ENCODE results near the gene TAGLN. TPM values are rescaled to one million over a fixed set of nuclear protein-coding genes. Genes with fewer than 3 reads are reported as not detected.
"Not testable (repeated sequence)": the region's sequence is repeated elsewhere in the genome, so short reads cannot be mapped to it uniquely, and the experiment has no call there.

TAGLN gene
- polyA plus RNA-seq, 2 of the 4 experiments (the other 2 are of a cell fraction), result 43.2 to 287 TPM

- H3K9me3 ChIP-seq; POLR2A ChIA-PET; ATAC-seq; H3K27ac ChIP-seq; H3K4me1 ChIP-seq; FAIRE-seq; DNase-seq (ENCODE audit: low read depth in 1 of 2, low spot score in 1 of 2); CTCF ChIA-PET; H3K4me2 ChIP-seq; H3K4me3 ChIP-seq: not testable (repeated sequence)
- 97% methylated on average over 5 of the region's 5 CpGs for WGBS (ENCODE audit: missing lambda C conversion rate)
Observed at GRCh38 chr11:117207481-117207880, 8.3 kb downstream of the TAGLN start.

- POLR2A ChIA-PET, FAIRE-seq: not testable (repeated sequence)
Observed at GRCh38 chr11:117208710-117209109, 9.5 kb downstream of the TAGLN start.

GRCh38 chr11:117209351-117210125 is 10.4 kb downstream of the TAGLN start:
- ATAC-seq, result not testable (repeated sequence)

More at GRCh38 chr11:117208710-117209109, 9.5 kb downstream of the TAGLN start:
- H3K4me3 ChIP-seq; H3K27ac ChIP-seq; H3K9me3 ChIP-seq; DNase-seq (ENCODE audit: low read depth in 1 of 2, low spot score in 1 of 2); CTCF ChIA-PET; H3K4me1 ChIP-seq; ATAC-seq; H3K4me2 ChIP-seq: not testable (repeated sequence)
- whole genome bisulfite sequencing (ENCODE audit: missing lambda C conversion rate), result 86% methylated on average over 10 of the region's 13 CpGs

GRCh38 chr11:117210620-117211019 is 11.4 kb downstream of the TAGLN start:
- Histone ChIP-seq H3K4me2 (no peak overlapping the region), H3K9me3 (no peaks in the 10 kb centered on the region), H3K4me1 (peaks cover 3% of the 10 kb centered on the region; the same call in 1 of the 3 replicates), H3K4me3 (no peak overlapping the region), H3K27ac (no peak overlapping the region)
- TF ChIP-seq PBX3 (IDR thresholded peaks at IDR 0.05), result no peak
- TF ChIP-seq CTCF (IDR thresholded peaks at IDR 0.05), result no peak
- no peak for TF ChIP-seq ZNF302 (CRISPR knock-in tag; IDR thresholded peaks at IDR 0.05)
- TF ChIP-seq BHLHE40 (IDR thresholded peaks at IDR 0.05; ENCODE audit: low read depth, low read length), result no peak
- no peak for TF ChIP-seq BCL3 (IDR thresholded peaks at IDR 0.05)
- TF ChIP-seq HOXB5 (CRISPR knock-in tag; IDR thresholded peaks at IDR 0.05), result no peak
- no peak for TF ChIP-seq ZFP36 (IDR thresholded peaks at IDR 0.05; ENCODE audit: borderline replicate concordance, partially characterized antibody)
- TF ChIP-seq CBX2 (IDR thresholded peaks at IDR 0.05; ENCODE audit: borderline replicate concordance, low read depth), result no peak
- WGBS (ENCODE audit: missing lambda C conversion rate), result 98% methylated on average over 3 of the region's 3 CpGs
- no peak for FAIRE-seq
- ChIA-PET CTCF (interaction anchor here (0.9 to 2.7 kb wide), 5 partner anchors 9 to 419 kb away, joined by 3 to 10 read pairs (median 6); partner anchors contain the start of gene APOA5), POLR2A (no interaction called here)
- no peak for DNase-seq (ENCODE audit: low read depth in 1 of 2, low spot score in 1 of 2)
- no peak for ATAC-seq

More at GRCh38 chr11:117209351-117210125, 10.4 kb downstream of the TAGLN start:
- WGBS (ENCODE audit: missing lambda C conversion rate), result 83% methylated on average over 7 of the region's 8 CpGs
- H3K4me1 ChIP-seq; DNase-seq (ENCODE audit: low read depth in 1 of 2, low spot score in 1 of 2); H3K9me3 ChIP-seq; H3K27ac ChIP-seq; POLR2A ChIA-PET; H3K4me2 ChIP-seq; H3K4me3 ChIP-seq; FAIRE-seq: not testable (repeated sequence)
- CTCF ChIA-PET, result interaction anchor here (0.6 to 2.7 kb wide), 4 partner anchors 10 to 157 kb away, joined by 3 to 10 read pairs (median 6); no protein-coding TSS in a partner anchor

Data from A549 (cell line).